HG02981 (cell line): ENCODE results near the gene PCDHB9.
"Not testable (repeated sequence)": the region's sequence is repeated elsewhere in the genome, so short reads cannot be mapped to it uniquely, and the experiment has no call there.

ENCODE experiments used
- ATAC-seq: cut with Tn5 transposase; IDR thresholded peaks from one replicate; pipeline ENCODE4 v1.9.1; 2021; ENCODE audit warnings: mild to moderate bottlenecking, moderate library complexity; ENCODE audit not compliant: unreplicated experiment

The PCDHB9 gene

DNA sequence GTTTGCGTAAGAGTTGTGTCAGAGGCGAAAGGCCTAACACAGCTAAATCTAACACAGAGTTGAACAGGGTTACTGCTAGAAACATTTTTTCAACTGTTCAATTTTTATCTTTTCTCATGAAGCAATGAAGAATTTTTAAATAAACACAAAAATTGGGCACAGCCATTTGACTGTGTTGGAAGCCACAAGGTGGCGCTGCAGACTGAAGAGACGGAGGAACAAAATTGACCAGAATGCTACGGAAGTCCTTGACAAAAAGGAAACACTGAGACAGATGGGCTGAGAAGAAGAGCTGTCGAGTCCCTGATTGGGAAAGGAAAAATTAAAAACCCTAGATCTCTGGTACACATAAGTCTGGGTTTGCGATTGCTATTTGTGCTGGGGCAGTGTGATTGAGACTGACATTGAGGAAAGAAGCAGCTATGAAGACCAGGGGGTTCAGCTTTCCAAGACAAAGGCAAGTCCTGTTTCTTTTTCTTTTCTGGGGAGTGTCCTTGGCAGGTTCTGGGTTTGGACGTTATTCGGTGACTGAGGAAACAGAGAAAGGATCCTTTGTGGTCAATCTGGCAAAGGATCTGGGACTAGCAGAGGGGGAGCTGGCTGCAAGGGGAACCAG lies at the start of gene PCDHB9:
Gene PCDHB9, plus strand, starts transcription at position 265 of the 616 bp plus-strand sequence. Its CDS starts 158 bp downstream, at position 423.
- no peak for ATAC-seq

DNA sequence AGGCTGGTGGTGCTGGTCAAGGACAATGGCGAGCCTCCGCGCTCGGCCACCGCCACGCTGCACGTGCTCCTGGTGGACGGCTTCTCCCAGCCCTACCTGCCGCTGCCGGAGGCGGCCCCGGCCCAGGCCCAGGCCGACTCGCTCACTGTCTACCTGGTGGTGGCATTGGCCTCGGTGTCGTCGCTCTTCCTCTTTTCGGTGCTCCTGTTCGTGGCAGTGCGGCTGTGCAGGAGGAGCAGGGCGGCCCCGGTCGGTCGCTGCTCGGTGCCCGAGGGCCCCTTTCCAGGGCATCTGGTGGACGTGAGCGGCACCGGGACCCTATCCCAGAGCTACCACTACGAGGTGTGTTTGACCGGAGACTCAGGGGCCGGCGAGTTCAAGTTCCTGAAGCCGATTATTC lies 49.6 kb upstream of the PCDHB9 start:
- ATAC-seq, result not testable (repeated sequence)

DNA sequence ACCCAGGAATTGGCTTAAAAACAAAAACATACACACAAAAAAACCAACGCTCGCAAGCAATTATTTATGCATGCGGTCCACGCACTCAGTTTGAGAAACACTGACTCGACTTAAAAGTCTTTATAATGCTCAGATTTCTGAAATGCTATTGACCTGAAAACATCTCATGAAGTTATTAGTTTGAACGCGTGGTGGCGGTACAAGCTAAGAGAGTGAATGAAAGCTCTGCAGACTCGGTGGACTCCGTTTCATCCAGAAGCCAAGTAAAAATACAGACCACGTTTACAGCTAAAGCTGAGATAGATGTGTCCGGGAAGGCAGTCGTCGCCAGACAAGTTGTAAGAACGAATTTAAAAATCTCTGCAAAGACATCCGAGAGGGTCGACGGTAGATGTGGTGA lies 37.1 kb upstream of the PCDHB9 start, which contains the start of gene PCDHB6:
Gene PCDHB6, plus strand, starts transcription at position 246 of the 400 bp plus-strand sequence. CDS start 201 bp downstream, outside the sequence.
- no peak for ATAC-seq

DNA sequence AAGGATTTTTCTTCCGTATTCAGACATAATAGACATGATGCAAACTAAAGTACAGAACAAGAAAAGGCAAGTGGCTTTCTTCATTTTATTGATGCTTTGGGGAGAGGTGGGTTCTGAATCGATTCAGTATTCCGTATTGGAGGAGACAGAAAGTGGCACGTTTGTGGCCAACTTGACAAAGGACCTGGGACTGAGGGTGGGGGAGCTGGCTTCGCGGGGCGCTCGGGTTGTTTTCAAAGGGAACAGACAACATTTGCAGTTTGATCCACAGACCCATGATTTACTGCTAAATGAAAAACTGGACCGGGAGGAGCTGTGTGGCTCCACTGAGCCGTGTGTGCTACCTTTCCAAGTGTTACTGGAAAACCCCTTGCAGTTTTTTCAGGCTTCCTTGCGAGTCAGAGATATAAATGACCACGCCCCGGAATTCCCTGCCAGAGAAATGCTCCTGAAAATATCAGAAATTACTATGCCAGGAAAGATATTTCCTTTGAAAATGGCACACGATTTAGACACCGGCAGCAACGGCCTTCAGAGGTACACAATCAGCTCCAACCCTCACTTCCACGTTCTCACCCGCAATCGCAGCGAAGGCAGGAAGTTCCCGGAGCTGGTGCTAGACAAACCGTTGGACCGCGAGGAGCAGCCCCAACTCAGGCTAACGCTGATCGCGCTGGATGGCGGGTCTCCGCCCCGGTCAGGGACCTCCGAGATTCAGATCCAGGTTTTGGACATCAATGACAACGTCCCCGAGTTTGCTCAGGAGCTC lies 36.6 kb upstream of the PCDHB9 start:
- ATAC-seq, result no peak

DNA sequence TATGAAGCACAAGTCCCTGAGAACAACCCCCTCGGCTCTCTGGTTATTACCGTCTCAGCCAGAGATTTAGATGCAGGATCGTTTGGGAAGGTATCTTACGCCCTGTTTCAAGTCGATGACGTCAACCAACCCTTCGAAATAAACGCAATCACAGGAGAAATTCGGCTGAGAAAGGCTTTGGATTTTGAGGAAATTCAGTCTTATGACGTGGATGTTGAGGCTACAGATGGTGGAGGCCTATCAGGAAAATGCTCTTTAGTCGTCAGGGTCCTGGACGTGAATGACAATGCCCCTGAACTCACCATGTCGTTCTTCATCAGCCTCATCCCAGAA lies 36.0 kb upstream of the PCDHB9 start:
- ATAC-seq, result no peak

DNA sequence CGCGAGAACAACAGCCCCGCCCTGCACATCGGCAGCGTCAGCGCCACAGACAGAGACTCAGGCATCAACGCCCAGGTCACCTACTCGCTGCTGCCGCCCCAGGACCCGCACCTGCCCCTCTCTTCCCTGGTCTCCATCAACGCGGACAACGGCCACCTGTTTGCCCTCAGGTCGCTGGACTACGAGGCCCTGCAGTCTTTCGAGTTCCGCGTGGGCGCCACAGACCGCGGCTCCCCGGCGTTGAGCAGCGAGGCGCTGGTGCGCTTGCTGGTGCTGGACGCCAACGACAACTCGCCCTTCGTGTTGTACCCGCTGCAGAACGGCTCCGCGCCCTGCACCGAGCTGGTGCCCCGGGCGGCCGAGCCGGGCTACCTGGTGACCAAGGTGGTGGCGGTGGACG lies 35.3 kb upstream of the PCDHB9 start:
- not testable (repeated sequence) for ATAC-seq

DNA sequence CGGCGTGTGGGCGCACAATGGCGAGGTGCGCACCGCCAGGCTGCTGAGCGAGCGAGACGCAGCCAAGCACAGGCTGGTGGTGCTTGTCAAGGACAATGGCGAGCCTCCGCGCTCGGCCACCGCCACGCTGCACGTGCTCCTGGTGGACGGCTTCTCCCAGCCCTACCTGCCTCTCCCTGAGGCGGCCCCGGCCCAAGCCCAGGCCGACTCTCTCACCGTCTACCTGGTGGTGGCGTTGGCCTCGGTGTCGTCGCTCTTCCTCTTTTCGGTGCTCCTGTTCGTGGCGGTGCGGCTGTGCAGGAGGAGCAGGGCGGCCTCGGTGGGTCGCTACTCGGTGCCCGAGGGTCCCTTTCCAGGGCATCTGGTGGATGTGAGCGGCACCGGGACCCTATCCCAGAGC lies 34.9 kb upstream of the PCDHB9 start:
- ATAC-seq, result not testable (repeated sequence)

DNA sequence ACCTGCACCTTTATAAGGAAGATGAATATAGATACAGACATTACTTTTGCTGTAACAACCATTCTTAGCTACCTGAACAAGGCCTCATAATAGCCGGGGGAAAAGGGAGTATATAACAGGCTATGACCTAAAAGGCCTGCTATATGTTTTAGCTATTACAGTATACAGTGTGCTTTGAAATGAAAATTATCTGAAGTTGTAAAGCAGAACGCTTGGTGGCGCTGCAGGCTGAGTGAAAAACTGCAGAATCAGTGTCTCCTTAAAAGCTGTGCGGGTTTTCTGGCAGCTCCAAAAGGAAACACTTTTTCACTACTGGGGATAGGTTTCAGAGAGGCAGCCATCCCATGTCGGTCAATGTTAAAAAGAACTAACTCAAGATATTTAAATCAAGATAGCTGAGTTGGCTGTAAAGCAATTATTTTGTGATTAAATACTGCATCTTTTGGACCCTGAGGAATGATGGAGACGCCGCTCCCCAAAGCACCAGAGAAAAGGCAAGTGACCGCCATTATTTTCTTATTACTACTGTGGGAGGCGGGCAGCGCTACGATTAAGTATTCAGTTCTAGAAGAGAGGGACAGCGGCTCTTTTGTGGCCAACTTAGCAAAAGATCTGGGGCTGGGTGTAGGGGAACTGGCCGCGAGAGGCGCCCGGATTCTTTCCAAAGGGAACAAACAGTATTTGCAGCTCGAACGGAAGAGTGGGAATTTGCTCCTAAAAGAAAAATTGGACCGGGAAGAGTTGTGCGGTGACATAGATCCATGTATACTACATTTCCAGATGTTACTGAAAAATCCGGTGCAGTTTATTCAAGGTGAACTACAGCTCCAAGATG lies 31.2 kb upstream of the PCDHB9 start:
- no peak for ATAC-seq

DNA sequence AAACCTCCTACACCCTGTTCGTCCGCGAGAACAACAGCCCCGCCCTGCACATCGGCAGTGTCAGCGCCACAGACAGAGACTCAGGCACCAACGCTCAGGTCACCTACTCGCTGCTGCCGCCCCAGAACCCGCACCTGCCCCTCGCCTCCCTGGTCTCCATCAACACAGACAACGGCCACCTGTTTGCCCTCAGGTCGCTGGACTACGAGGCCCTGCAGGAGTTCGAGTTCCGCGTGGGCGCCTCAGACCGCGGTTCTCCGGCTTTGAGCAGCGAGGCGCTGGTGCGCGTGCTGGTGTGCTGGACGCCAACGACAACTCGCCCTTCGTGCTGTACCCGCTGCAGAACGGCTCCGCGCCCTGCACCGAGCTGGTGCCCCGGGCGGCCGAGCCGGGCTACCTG lies 29.6 kb upstream of the PCDHB9 start:
- ATAC-seq, result not testable (repeated sequence)

DNA sequence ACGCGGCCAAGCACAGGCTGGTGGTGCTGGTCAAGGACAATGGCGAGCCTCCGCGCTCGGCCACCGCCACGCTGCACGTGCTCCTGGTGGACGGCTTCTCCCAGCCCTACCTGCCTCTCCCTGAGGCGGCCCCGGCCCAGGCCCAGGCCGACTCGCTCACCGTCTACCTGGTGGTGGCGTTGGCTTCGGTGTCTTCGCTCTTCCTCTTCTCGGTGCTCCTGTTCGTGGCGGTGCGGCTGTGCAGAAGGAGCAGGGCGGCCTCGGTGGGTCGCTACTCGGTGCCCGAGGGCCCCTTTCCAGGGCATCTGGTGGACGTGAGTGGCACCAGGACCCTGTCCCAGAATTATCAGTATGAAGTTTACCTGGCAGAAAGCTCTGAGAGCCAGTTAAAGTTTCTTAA lies 29.1 kb upstream of the PCDHB9 start:
- not testable (repeated sequence) for ATAC-seq

DNA sequence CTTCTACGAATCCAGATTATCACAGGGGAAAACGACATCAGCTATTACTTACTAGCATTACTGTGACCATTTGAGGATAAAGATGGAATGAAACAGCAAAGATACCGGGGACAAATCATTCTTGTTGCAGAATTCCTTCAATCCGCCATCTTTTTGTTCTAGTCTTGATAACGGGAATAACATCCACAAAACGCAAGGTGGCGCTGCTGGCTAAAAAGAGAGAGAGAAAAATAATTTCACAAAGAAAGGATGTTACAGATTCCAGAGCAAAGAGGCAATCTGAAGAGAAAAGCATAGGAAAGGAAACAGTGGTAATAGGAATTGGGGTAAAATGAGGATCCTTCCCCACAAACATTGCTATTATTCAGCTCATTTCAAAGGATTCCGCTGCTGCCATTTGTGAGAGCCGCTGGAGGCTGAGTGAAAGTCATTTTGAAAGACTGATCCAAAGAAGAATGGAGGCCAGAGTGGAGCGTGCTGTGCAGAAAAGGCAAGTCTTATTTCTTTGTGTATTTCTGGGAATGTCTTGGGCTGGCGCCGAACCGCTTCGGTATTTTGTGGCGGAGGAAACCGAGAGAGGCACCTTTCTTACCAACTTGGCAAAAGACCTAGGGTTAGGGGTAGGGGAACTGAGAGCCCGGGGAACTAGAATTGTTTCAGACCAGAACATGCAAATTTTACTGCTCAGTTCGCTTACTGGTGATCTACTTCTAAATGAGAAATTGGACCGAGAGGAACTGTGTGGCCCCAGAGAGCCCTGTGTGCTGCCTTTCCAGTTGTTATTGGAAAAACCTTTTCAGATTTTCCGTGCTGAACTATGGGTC lies 14.4 kb upstream of the PCDHB9 start, which contains the start of gene PCDHB7:
Gene PCDHB7, plus strand, starts transcription at position 264 of the 824 bp plus-strand sequence. Its CDS starts 192 bp downstream, at position 456.
- ATAC-seq, result no peak

DNA sequence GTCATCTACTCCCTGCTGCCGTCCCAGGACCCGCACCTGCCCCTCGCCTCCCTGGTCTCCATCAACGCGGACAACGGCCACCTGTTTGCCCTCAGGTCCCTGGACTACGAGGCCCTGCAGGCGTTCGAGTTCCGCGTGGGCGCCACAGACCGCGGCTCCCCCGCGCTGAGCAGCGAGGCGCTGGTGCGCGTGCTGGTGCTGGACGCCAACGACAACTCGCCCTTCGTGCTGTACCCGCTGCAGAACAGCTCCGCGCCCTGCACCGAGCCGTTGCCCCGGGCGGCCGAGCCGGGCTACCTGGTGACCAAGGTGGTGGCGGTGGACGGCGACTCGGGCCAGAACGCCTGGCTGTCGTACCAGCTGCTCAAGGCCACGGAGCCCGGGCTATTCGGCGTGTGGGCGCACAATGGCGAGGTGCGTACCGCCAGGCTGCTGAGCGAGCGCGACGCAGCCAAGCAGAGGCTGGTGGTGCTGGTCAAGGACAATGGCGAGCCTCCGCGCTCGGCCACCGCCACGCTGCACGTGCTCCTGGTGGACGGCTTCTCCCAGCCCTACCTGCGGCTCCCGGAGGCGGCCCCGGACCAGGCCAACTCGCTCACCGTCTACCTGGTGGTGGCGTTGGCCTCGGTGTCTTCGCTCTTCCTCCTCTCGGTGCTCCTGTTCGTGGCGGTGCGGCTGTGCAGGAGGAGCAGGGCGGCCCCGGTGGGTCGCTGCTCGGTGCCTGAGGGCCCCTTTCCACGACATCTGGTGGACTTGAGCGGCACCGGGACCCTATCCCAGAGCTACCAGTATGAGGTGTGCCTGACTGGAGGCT lies 12.5 kb upstream of the PCDHB9 start:
- not testable (repeated sequence) for ATAC-seq

DNA sequence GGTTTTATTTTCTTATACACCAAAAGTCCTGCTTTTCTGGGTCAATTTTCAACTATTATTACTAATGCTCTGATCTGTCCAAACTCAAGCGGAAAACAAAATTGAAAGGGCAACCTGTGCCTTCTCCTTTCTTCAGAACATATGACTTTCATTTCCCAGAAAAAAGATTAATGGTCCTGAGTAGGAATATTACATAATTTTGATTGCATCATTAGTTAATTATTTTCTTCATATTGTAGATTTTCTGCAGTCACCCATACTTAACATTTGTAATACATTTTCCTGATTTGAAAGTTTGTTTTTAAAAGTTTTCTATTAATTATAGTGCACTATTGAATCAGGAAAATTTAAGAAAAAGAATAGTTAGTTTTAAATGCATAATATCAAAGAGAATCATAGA lies 11.0 kb upstream of the PCDHB9 start:
- no peak for ATAC-seq

DNA sequence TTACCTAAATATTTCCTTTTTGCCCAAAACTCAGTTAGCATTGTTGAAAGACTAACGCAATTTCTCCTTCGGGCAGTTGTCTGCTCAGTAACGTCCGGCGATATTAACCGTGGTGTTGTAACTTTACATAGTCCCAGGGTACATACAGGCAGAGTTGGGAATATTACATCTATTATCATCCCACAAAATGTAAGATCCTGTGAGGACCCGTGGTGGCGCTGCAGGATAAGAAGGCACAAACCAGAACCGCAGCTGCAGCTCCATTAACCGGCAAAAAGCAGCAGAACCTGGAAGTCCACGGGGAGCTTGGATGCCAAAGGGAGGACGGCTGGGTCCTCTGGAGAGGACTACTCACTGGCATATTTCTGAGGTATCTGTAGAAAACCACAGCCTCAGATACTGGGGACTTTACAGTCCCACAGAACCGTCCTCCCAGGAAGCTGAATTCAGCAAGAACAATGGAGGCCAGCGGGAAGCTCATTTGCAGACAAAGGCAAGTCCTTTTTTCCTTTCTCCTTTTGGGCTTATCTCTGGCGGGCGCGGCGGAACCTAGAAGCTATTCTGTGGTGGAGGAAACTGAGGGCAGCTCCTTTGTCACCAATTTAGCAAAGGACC lies 9.3 kb upstream of the PCDHB9 start, which contains the start of gene PCDHB8:
Gene PCDHB8, plus strand, starts transcription at position 214 of the 615 bp plus-strand sequence. Its CDS starts 245 bp downstream, at position 459.
- ATAC-seq, result not testable (repeated sequence)

DNA sequence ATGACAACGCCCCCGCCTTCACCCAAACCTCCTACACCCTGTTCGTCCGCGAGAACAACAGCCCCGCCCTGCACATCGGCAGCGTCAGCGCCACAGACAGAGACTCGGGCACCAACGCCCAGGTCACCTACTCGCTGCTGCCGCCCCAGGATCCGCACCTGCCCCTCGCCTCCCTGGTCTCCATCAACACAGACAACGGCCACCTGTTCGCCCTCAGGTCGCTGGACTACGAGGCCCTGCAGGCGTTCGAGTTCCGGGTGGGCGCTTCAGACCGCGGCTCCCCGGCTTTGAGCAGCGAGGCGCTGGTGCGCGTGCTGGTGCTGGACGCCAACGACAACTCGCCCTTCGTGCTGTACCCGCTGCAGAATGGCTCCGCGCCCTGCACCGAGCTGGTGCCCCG lies 7.6 kb upstream of the PCDHB9 start:
- not testable (repeated sequence) for ATAC-seq

DNA sequence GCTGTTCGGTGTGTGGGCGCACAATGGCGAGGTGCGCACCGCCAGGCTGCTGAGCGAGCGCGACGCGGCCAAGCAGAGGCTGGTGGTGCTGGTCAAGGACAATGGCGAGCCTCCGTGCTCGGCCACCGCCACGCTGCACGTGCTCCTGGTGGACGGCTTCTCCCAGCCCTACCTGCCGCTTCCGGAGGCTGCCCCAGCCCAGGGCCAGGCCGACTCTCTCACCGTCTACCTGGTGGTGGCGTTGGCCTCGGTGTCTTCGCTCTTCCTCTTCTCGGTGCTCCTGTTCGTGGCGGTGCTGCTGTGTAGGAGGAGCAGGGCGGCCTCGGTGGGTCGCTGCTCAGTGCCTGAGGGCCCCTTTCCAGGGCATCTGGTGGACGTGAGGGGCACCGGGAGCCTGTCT lies 7.1 kb upstream of the PCDHB9 start:
- not testable (repeated sequence) for ATAC-seq

DNA sequence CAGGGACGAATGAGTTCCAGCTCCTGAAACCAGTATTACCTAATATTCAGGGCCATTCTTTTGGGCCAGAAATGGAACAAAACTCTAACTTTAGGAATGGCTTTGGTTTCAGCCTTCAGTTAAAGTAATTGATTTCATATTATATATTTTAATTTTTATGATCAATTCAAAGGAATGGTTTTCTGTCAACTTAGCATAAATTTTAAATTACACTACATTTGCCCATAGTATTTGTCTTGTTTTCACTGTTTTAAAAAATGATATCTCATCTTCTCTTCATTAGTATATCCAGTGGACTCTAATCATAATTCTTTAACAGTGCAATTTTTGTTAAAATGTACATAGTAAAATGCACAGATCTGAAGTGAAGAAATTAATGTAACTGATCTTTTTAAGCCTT lies 6.6 kb upstream of the PCDHB9 start:
- ATAC-seq, result no peak

DNA sequence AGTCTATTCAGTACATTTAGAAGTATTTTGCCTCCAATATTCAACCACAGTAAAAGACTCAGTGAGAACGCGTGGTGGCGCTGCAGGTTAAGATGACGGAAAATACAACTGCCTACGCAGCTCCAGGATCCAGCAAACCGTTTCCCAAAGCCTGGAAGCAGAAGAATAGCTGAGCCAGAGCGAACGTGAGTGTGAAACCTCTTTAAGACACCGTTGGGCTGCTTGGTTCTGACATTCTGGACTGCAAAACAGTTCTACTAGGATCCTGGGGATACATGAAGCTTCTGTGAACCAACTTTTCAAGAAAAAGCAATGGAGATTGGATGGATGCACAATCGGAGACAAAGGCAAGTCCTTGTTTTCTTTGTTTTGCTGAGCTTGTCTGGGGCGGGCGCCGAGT lies 4.7 kb upstream of the PCDHB9 start, which contains the start of gene PCDHB16:
Gene PCDHB16, plus strand, starts transcription at position 140 of the 400 bp plus-strand sequence. Its CDS starts 173 bp downstream, at position 313.
- no peak for ATAC-seq
